SK-N-SH (cell line): ENCODE measurements around the gene CXCL1.

Experiments used
- CHD2 ChIP-seq: fragments of 150-350 bp; IDR thresholded peaks from 2 replicates; pipeline ENCODE4 v1.6.1; 2018; ENCODE audit warnings: low read length; ENCODE audit not compliant: partially characterized antibody
- EP300 ChIP-seq, 2 experiments: IDR thresholded peaks; 2 replicates each; pipeline versions ENCODE4 v1.4.0 to v1.6.1; 2012; ENCODE audit warnings: borderline replicate concordance in 1 of 2, low read depth in 1 of 2, low read length in 1 of 2
- FOXJ3 ChIP-seq: sonication (generic); formaldehyde crosslinking; IDR thresholded peaks from 2 replicates; pipeline ENCODE4 v1.5.1; 2020; ENCODE audit warnings: mild to moderate bottlenecking, missing genetic modification reagents
- GABPA ChIP-seq: IDR thresholded peaks from 2 replicates; pipeline ENCODE4 v1.4.0; 2012; ENCODE audit warnings: low read depth, mild to moderate bottlenecking
- NFIC ChIP-seq: IDR thresholded peaks from 2 replicates; pipeline ENCODE4 v1.4.0; 2012; ENCODE audit warnings: borderline replicate concordance
- POLR2AphosphoS5 ChIP-seq: IDR thresholded peaks from 2 replicates; pipeline ENCODE4 v1.6.1; 2012; ENCODE audit warnings: low read depth, low read length
- YY1 ChIP-seq: IDR thresholded peaks from 2 replicates; pipeline ENCODE4 v1.4.0; 2012; ENCODE audit warnings: low read depth, mild to moderate bottlenecking
- TF ChIP-seq, protein P1 (sequence below): fragments of 200-600 bp; sonication (generic); IDR thresholded peaks from 2 replicates; pipeline ENCODE4 v1.6.1; 2017; ENCODE audit warnings: antibody characterized with exemption, mild to moderate bottlenecking, moderate library complexity
- TF ChIP-seq, protein P2 (sequence below): IDR thresholded peaks from 2 replicates; pipeline ENCODE4 v1.4.0; 2012; ENCODE audit warnings: low read depth
- TF ChIP-seq, protein P3 (sequence below): IDR thresholded peaks from 2 replicates; pipeline ENCODE4 v1.4.0; 2012; ENCODE audit warnings: low read depth, borderline replicate concordance

DNA sequence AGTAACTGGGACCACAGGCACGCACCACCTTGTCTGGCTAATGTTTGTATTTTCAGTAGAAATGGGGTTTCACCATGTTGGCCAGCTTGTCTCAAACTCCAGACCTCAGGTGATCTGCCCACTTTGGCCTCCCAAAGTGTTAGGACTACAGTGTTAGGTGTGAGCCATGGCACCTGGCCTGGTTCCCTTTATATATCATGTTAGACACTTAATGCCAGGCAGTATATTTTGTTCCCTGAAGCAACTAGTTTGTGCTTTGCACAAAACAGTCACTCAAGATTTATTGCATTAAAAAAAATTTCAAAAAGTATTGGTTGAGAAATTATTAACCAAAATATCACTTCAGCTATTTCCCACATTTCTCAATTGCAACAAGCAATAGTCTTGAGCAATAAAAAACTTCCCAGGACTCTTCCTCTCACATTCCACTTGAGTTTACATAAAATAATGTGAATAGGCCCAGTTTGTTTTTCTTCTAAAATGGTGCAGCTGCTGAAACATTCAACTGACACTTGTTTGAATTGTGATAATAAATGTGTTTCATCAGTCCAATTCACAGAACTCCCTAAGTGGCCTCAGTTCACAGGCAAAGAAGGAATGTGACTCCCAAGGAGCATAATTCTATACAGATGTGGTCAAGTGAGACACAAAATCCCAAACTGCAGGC is 22.7 kb downstream of the CXCL1 start:
- TF ChIP-seq, protein P1, sequence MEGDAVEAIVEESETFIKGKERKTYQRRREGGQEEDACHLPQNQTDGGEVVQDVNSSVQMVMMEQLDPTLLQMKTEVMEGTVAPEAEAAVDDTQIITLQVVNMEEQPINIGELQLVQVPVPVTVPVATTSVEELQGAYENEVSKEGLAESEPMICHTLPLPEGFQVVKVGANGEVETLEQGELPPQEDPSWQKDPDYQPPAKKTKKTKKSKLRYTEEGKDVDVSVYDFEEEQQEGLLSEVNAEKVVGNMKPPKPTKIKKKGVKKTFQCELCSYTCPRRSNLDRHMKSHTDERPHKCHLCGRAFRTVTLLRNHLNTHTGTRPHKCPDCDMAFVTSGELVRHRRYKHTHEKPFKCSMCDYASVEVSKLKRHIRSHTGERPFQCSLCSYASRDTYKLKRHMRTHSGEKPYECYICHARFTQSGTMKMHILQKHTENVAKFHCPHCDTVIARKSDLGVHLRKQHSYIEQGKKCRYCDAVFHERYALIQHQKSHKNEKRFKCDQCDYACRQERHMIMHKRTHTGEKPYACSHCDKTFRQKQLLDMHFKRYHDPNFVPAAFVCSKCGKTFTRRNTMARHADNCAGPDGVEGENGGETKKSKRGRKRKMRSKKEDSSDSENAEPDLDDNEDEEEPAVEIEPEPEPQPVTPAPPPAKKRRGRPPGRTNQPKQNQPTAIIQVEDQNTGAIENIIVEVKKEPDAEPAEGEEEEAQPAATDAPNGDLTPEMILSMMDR, result no peak
- TF ChIP-seq, protein P2, sequence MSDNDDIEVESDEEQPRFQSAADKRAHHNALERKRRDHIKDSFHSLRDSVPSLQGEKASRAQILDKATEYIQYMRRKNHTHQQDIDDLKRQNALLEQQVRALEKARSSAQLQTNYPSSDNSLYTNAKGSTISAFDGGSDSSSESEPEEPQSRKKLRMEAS, result no peak
- TF ChIP-seq POLR2AphosphoS5 (no peak), EP300 (IDR thresholded peaks at IDR 0.05; ENCODE audit: borderline replicate concordance in 1 of 2, low read depth in 1 of 2, low read length in 1 of 2) (no peak), YY1 (no peak), FOXJ3 (CRISPR knock-in tag) (no peak), NFIC (no peak), CHD2 (no peak), GABPA (no peak)
- TF ChIP-seq, protein P3, sequence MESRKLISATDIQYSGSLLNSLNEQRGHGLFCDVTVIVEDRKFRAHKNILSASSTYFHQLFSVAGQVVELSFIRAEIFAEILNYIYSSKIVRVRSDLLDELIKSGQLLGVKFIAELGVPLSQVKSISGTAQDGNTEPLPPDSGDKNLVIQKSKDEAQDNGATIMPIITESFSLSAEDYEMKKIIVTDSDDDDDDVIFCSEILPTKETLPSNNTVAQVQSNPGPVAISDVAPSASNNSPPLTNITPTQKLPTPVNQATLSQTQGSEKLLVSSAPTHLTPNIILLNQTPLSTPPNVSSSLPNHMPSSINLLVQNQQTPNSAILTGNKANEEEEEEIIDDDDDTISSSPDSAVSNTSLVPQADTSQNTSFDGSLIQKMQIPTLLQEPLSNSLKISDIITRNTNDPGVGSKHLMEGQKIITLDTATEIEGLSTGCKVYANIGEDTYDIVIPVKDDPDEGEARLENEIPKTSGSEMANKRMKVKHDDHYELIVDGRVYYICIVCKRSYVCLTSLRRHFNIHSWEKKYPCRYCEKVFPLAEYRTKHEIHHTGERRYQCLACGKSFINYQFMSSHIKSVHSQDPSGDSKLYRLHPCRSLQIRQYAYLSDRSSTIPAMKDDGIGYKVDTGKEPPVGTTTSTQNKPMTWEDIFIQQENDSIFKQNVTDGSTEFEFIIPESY, result no peak
